Muscle layer of duodenum (tissue), 2 donors: ENCODE data around the gene AP3D1.

ENCODE experiments used
- H3K27ac ChIP-seq: one replicate; pipeline ENCODE4 v1.7.0; 2013; ENCODE audit warnings: mild to moderate bottlenecking, low read length
- H3K27me3 ChIP-seq: one replicate; pipeline ENCODE4 v1.7.0; 2013; ENCODE audit warnings: low read depth, mild to moderate bottlenecking, control low read depth, low read length
- H3K36me3 ChIP-seq, 2 donors: one replicate each; pipeline ENCODE4 v1.7.0; 2013; ENCODE audit warnings: low read length in 2 of 2, control low read depth in 1 of 2, mild to moderate bottlenecking in 1 of 2; ENCODE audit not compliant: insufficient read depth in 2 of 2, control insufficient read depth in 1 of 2
- H3K4me1 ChIP-seq, 2 donors: one replicate each; pipeline ENCODE4 v1.7.0; 2013; ENCODE audit warnings: low read length in 2 of 2, mild to moderate bottlenecking in 2 of 2, control low read depth in 1 of 2, moderate library complexity in 1 of 2; ENCODE audit not compliant: insufficient read depth in 2 of 2, control insufficient read depth in 1 of 2
- H3K4me3 ChIP-seq, 2 donors: one replicate each; pipeline ENCODE4 v1.7.0; 2013; ENCODE audit warnings: low read length in 2 of 2, low read depth in 1 of 2, mild to moderate bottlenecking in 1 of 2
- H3K9me3 ChIP-seq, 2 donors: one replicate each; pipeline ENCODE4 v1.7.0; 2013; ENCODE audit warnings: low read length in 2 of 2, control low read depth in 1 of 2, mild to moderate bottlenecking in 1 of 2; ENCODE audit not compliant: control insufficient read depth in 1 of 2
- donor health status: healthy.

AP3D1 gene

DNA sequence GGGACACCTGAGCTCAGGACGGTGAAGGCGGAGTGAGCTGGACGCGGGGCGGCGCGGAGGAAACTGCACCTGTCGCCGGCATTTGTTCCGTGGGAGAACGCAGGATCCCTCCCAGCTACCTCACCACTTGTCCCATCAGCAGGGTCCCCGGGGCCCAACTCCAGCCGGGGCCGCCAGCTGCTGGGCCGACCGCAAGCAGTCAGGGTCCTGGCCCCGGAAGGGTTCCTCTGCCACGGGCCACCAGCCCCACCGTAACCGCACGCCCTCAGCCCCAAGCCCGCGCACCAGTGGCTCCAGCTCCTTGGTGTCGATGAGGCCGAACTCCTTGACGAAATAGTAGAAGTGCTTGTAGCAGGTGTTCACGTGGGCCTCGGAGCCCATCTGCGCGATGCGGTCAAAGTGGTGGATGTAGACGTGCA lies 74.8 kb downstream of the AP3D1 start:
- Histone ChIP-seq H3K36me3 (peaks cover 24 to 67% of the 10 kb centered on the region in 2 donors), H3K4me3 (no peak overlapping the region), H3K9me3 (no peaks in the 10 kb centered on the region), H3K27me3 (no peaks in the 10 kb centered on the region), H3K4me1 (peaks cover 0 to 13% of the 10 kb centered on the region in 2 donors), H3K27ac (no peak overlapping the region)

DNA sequence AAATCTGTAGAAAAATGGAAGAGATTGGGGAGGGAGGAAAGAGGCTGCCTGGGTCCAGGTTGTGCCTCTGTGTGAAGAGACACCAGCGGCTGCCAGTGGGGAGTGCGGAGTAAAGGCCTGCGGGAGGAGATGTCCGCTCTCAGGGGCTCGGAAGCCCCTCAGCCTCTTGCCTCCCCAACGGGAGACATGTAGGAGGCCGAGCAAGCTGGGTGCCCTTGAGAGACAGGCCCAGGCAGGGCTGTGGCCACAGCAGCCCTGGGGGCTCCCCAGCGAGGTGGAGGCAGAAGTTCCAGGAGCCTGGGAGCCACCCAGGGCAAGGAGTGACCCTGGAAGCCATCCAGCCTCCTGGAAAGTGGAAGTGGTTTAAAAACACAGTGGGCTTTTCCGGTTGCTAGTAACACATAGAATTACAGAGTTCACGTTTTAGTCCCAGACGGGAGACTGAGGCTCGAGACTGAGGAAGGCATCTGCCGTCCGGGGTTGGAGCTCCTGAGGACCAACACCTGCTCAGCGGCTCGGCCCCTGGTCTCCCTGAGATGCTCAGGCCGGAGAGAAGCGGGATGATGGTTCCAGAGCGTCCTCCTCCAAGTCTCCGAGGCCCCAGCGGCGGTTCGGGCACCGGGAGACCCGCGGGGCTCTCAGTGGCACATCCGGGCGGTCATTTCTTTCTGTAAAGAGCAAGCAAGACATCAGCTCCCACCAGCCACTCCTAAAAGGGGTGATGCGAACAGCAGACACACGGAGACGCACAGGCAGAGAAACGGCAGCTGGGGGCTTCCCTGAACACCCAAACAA lies 78.4 kb downstream of the AP3D1 start:
- Histone ChIP-seq H3K9me3 (no peaks in the 10 kb centered on the region), H3K27ac (no peak overlapping the region), H3K4me1 (peaks cover 0 to 4% of the 10 kb centered on the region in 2 donors), H3K4me3 (no peak overlapping the region), H3K36me3 (peaks cover 32 to 53% of the 10 kb centered on the region in 2 donors), H3K27me3 (no peaks in the 10 kb centered on the region)

DNA sequence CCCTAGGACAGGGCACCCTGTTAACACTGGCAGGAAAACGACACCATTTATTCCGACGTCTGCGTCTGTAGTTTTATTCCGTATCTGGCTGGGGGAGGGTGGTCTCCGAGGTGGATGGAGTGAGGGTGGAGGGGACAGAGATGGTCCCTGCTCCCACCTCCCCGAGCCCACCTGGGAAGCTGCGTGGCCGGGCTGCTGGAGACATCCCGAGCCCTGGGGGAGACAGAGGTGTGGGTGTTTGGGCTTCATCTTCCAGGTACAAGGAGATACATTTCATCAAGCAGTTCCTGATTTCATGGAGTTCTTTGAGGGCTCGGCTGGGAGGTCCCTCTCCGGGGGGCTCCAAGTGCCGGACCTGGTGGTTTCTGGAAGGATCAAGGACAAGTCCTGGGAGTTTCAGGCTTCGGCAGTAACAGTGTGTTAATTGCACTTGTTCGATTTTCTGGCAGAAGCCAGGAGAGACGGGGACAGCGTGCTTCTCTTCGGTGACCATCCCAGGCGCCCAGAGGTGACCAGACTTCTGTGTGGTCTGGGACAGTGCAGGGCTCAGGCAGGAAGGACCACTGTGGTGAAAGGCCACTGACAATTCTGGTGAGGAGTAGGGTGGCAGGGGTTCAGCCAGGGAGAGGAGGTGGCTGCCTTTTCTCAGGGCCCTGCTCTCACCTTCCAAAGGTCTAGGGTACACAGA lies 80.2 kb downstream of the AP3D1 start:
- no peak overlapping the region for H3K27ac ChIP-seq
- peaks cover 0 to 4% of the 10 kb centered on the region in 2 donors for H3K4me1 ChIP-seq
- H3K4me3 ChIP-seq = no peak overlapping the region
- H3K36me3 ChIP-seq = peaks cover 28 to 36% of the 10 kb centered on the region in 2 donors
- no peaks in the 10 kb centered on the region for H3K9me3 ChIP-seq
- H3K27me3 ChIP-seq = no peaks in the 10 kb centered on the region

- Histone ChIP-seq H3K27ac (no peak overlapping the region), H3K36me3 (peaks cover 25 to 31% of the 10 kb centered on the region in 2 donors), H3K4me3 (no peak overlapping the region), H3K9me3 (no peaks in the 10 kb centered on the region), H3K4me1 (peaks cover 0 to 4% of the 10 kb centered on the region in 2 donors), H3K27me3 (no peaks in the 10 kb centered on the region)
Measured at GRCh38 chr19:2070436-2070827, 80.9 kb downstream of the AP3D1 start.

DNA sequence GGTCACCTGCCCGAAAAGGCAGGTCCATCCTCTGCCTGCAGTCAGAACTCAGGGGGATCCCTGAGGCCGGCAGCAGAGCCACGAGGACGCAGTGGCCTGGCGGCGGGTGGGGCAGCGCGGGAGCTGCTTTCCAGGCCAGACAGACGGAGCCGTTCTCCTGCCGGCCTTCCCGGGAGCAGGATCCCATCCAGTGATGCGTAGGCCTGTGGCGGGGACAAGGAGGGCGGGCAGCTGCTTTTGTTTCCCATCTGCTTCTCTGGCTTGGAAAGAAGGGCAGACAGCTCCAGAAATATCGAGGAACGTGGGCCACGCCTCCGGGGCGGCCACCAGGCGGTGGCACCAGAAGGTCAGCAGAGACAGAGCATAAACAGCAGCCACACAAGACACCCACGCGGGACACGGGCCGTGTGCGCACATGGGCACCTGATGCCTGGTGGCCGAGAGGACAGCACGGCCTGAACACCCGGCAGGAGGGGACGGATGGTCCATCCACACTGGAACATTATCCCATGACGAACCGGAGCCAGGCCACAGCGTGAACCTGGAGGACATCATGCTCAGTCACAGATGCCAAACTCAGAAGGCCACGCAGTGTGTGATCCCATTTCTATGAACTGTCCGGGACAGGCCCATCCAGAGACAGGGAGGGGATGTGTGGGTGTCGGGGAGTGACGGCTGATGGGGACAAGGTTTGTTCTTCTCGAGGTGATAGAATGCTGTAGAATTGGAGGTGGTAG lies 86.4 kb downstream of the AP3D1 start:
- Histone ChIP-seq H3K4me3 (peak overlapping the region in 1 of 2 donors; percentile 17), H3K4me1 (peaks cover 8 to 40% of the 10 kb centered on the region in 2 donors)

DNA sequence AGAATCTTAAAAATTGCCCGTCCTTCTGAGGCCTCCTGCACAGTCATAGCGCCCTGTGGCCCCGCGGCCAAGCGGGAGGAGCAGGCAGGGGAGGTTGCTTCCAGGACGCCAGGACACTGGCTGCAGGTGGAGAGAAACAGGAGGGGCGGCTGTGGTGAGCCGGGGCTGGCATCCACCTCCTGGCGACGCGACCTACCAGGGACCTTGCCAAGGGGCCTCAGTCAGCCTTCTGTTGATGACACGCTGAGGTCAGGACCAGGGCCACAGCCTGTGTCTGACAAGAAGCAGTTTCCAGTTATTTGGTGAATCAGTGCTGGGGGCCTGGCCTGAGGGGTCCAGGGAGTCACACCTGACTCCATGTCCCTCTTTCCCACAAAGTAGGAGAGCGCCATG lies 87.0 kb downstream of the AP3D1 start:
- no peaks in the 10 kb centered on the region for H3K27me3 ChIP-seq
- peak overlapping the region in 1 of 2 donors; percentile 17 for H3K4me3 ChIP-seq
- H3K36me3 ChIP-seq = peaks cover 0 to 1% of the 10 kb centered on the region in 2 donors
- peak overlapping the region; percentile 51 for H3K27ac ChIP-seq
- peaks cover 9 to 43% of the 10 kb centered on the region in 2 donors for H3K4me1 ChIP-seq
- no peaks in the 10 kb centered on the region for H3K9me3 ChIP-seq

More for the DNA sequence above, 86.4 kb downstream of the AP3D1 start:
- no peaks in the 10 kb centered on the region for H3K9me3 ChIP-seq
- H3K36me3 ChIP-seq = no peaks in the 10 kb centered on the region
- H3K27me3 ChIP-seq = no peaks in the 10 kb centered on the region
- H3K27ac ChIP-seq = peak overlapping the region; percentile 51

- H3K36me3 ChIP-seq = peaks cover 0 to 3% of the 10 kb centered on the region in 2 donors
- peaks cover 11 to 48% of the 10 kb centered on the region in 2 donors for H3K4me1 ChIP-seq
- H3K4me3 ChIP-seq = no peak overlapping the region
- H3K9me3 ChIP-seq = no peaks in the 10 kb centered on the region
- no peaks in the 10 kb centered on the region for H3K27me3 ChIP-seq
- no peak overlapping the region for H3K27ac ChIP-seq
Measured at GRCh38 chr19:2063824-2064223, 87.5 kb downstream of the AP3D1 start.

GRCh38 chr19:2062770-2063169 lies 88.6 kb downstream of the AP3D1 start:
- H3K36me3 ChIP-seq = peaks cover 0 to 3% of the 10 kb centered on the region in 2 donors
- H3K27me3 ChIP-seq = no peaks in the 10 kb centered on the region
- no peak overlapping the region for H3K27ac ChIP-seq
- H3K4me1 ChIP-seq = peaks cover 11 to 57% of the 10 kb centered on the region in 2 donors
- no peaks in the 10 kb centered on the region for H3K9me3 ChIP-seq
- peak overlapping the region in 1 of 2 donors; percentile 89 for H3K4me3 ChIP-seq

GRCh38 chr19:2062389-2062729 lies 89.0 kb downstream of the AP3D1 start:
- H3K27ac ChIP-seq = peak overlapping the region; percentile 83
- H3K9me3 ChIP-seq = no peaks in the 10 kb centered on the region
- peak overlapping the region; percentile 80 to 89 for H3K4me3 ChIP-seq
- H3K27me3 ChIP-seq = no peaks in the 10 kb centered on the region
- H3K36me3 ChIP-seq = peaks cover 0 to 3% of the 10 kb centered on the region in 2 donors
- H3K4me1 ChIP-seq = peaks cover 11 to 57% of the 10 kb centered on the region in 2 donors

DNA sequence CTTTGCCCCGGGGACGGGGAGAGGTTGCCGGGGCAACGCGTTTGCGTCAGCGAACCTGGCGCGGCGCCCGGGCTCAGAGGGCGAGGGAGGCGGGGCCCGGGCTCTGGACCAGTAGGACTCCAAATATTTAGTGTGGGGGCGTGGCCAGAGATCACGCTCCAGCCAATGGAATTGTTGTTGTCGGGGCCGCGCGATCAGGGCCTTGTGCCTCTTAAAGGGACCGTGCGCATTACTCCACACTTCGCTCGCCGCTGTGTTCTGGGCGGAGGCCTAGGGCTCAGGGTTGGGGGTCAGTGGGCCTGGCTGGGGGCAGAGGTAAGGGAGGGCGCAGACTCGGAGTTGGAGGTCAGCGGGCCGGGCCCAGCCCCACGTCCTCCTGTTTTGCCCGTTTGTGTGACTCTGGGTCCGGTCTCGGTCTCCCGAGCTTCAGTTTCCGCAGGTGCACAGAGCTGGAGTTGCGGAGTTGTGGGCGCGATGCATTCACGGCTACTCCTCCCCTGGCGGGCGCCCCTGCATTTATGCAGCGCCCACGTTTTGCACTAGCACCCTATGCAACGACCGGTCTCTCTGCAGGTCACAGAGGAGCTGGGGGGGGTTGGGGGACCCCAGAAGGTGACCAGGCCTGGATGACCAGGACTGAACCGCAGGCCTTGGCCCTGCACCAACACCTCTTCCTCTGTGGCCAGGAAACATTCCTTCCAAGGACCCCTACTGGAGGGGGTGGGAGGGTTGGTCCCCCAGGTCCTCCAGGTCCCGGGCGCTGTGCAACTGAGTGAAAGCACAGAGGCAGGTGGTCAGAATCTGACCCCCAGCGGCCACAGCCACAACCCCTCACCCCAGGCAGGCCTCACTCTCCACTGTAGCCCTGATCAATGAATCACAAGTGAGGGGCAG lies 89.6 kb downstream of the AP3D1 start:
- Histone ChIP-seq H3K36me3 (peaks cover 0 to 3% of the 10 kb centered on the region in 2 donors), H3K4me3 (peak overlapping the region; percentile 80 to 89), H3K4me1 (peaks cover 11 to 57% of the 10 kb centered on the region in 2 donors), H3K9me3 (no peaks in the 10 kb centered on the region), H3K27me3 (no peaks in the 10 kb centered on the region), H3K27ac (peak overlapping the region; percentile 95)
